HEK293 (cell line): Measurements from ENCODE around the gene SYNM.

Source experiments
- CTCF ChIA-PET: fragments of 350-600 bp; formaldehyde crosslinking; extraction: SDS; loops from one replicate; lab custom pipeline; 2021; ENCODE audit warnings: antibody characterized with exemption; lab: Yijun Ruan, JAX
- POLR2A ChIA-PET: fragments of 300-600 bp; formaldehyde crosslinking; extraction: SDS; loops from one replicate; lab custom pipeline; 2020; ENCODE audit warnings: antibody characterized with exemption, inconsistent platforms; lab: Yijun Ruan, JAX
- H3K27ac ChIP-seq: fragments of 200-500 bp; sonication (Bioruptor generic); 2 replicates; pipeline ENCODE4 v1.5.1; 2014; ENCODE audit warnings: low read depth, low read length, control low read depth, inconsistent platforms; ENCODE audit errors: extremely low read depth
- H3K36me3 ChIP-seq, 2 experiments: fragments of 200-500 bp in 1 of 2; sonication (Bioruptor generic) in 1 of 2; 1 replicate in 1 of 2; 2 replicates in 1 of 2; pipeline ENCODE4 v1.5.1; 2014 to 2017; ENCODE audit warnings: inconsistent platforms in 2 of 2, low read length in 2 of 2; ENCODE audit not compliant: control insufficient read depth in 2 of 2, insufficient read depth in 1 of 2
- H3K4me1 ChIP-seq: fragments of 200-500 bp; sonication (Bioruptor generic); 2 replicates; pipeline ENCODE4 v1.5.1; 2014; ENCODE audit warnings: mild to moderate bottlenecking, low read length, inconsistent platforms; ENCODE audit not compliant: control insufficient read depth, insufficient read depth
- H3K4me3 ChIP-seq: 2 replicates; pipeline ENCODE4 v1.5.1; 2011; ENCODE audit warnings: low read depth, mild to moderate bottlenecking, control low read depth, low read length, moderate library complexity
- H3K9me3 ChIP-seq: fragments of 200-500 bp; sonication (Bioruptor generic); 2 replicates; pipeline ENCODE4 v1.5.1; 2014; ENCODE audit warnings: low read depth, low read length, inconsistent platforms; ENCODE audit not compliant: control insufficient read depth, insufficient read depth
- GLIS2 ChIP-seq: fragments of 450-650 bp; formaldehyde crosslinking; IDR thresholded peaks from 2 replicates; pipeline ENCODE4 v1.5.1; 2016; ENCODE audit warnings: missing biosample characterization, missing genetic modification characterization
- KLF17 ChIP-seq: fragments of 450-650 bp; formaldehyde crosslinking; IDR thresholded peaks from 2 replicates; pipeline ENCODE4 v1.5.1; 2016; ENCODE audit warnings: missing biosample characterization, missing genetic modification characterization
- MEIS1 ChIP-seq: sonication (generic); formaldehyde crosslinking; IDR thresholded peaks from 2 replicates; pipeline ENCODE4 v1.8.1; 2022; ENCODE audit warnings: missing genetic modification reagents, mild to moderate bottlenecking, borderline replicate concordance
- PRDM6 ChIP-seq: fragments of 450-650 bp; formaldehyde crosslinking; IDR thresholded peaks from 2 replicates; pipeline ENCODE4 v1.5.1; 2017; ENCODE audit warnings: missing biosample characterization, missing genetic modification characterization
- REPIN1 ChIP-seq: fragments of 450-650 bp; formaldehyde crosslinking; IDR thresholded peaks from 2 replicates; pipeline ENCODE4 v1.5.1; 2017; ENCODE audit warnings: missing biosample characterization, missing genetic modification characterization, low read depth
- ZBTB26 ChIP-seq: fragments of 450-650 bp; formaldehyde crosslinking; optimal IDR thresholded peaks from 2 replicates; pipeline ENCODE3; 2016; ENCODE audit warnings: missing biosample characterization, mild to moderate bottlenecking, missing genetic modification characterization
- ZFP37 ChIP-seq: fragments of 450-650 bp; formaldehyde crosslinking; IDR thresholded peaks from 2 replicates; pipeline ENCODE4 v1.5.1; 2016; ENCODE audit warnings: missing biosample characterization, missing genetic modification characterization
- ZNF10 ChIP-seq: fragments of 450-650 bp; formaldehyde crosslinking; IDR thresholded peaks from 2 replicates; pipeline ENCODE4 v1.5.1; 2017; ENCODE audit warnings: missing biosample characterization, missing genetic modification characterization
- ZNF114 ChIP-seq: fragments of 450-650 bp; formaldehyde crosslinking; IDR thresholded peaks from 2 replicates; pipeline ENCODE4 v1.5.0; 2017; ENCODE audit warnings: missing biosample characterization, missing genetic modification characterization
- ZNF23 ChIP-seq: fragments of 450-650 bp; formaldehyde crosslinking; IDR thresholded peaks from 2 replicates; pipeline ENCODE4 v1.5.1; 2016; ENCODE audit warnings: missing biosample characterization, missing genetic modification characterization, borderline replicate concordance
- ZNF24 ChIP-seq: fragments of 450-650 bp; formaldehyde crosslinking; IDR thresholded peaks from 2 replicates; pipeline ENCODE4 v1.5.1; 2016; ENCODE audit warnings: missing biosample characterization, missing genetic modification characterization
- ZNF26 ChIP-seq: fragments of 450-650 bp; formaldehyde crosslinking; IDR thresholded peaks from 2 replicates; pipeline ENCODE4 v1.5.1; 2016; ENCODE audit warnings: missing biosample characterization, missing genetic modification characterization
- ZNF274 ChIP-seq, 2 experiments: fragments of 200-500 bp in 1 of 2; fragments of 450-650 bp in 1 of 2; sonication (Bioruptor generic) in 1 of 2; formaldehyde crosslinking in 1 of 2; IDR thresholded peaks; 2 replicates each; pipeline versions ENCODE4 v1.5.1 to v1.6.1; 2014 to 2016; ENCODE audit warnings: borderline replicate concordance in 1 of 2, inconsistent platforms in 1 of 2, low read length in 1 of 2, missing biosample characterization in 1 of 2, missing genetic modification characterization in 1 of 2
- ZNF302 ChIP-seq: fragments of 450-650 bp; formaldehyde crosslinking; IDR thresholded peaks from 2 replicates; pipeline ENCODE4 v1.5.1; 2016; ENCODE audit warnings: missing biosample characterization, missing genetic modification characterization, low read depth
- ZNF366 ChIP-seq: fragments of 450-650 bp; formaldehyde crosslinking; conservative IDR thresholded peaks from 2 replicates; pipeline ENCODE4 v1.5.1; 2016; ENCODE audit warnings: missing biosample characterization, missing genetic modification characterization
- ZNF423 ChIP-seq: fragments of 450-650 bp; formaldehyde crosslinking; IDR thresholded peaks from 2 replicates; pipeline ENCODE4 v1.5.1; 2016; ENCODE audit warnings: missing biosample characterization, missing genetic modification characterization
- ZNF426 ChIP-seq: fragments of 450-650 bp; formaldehyde crosslinking; IDR thresholded peaks from 2 replicates; pipeline ENCODE4 v1.5.1; 2017; ENCODE audit warnings: missing biosample characterization, missing genetic modification characterization, mild to moderate bottlenecking, inconsistent platforms, moderate library complexity
- ZNF501 ChIP-seq: fragments of 450-650 bp; formaldehyde crosslinking; IDR thresholded peaks from 2 replicates; pipeline ENCODE4 v1.5.1; 2016; ENCODE audit warnings: missing biosample characterization, missing genetic modification characterization
- ZNF521 ChIP-seq: fragments of 450-650 bp; formaldehyde crosslinking; IDR thresholded peaks from 2 replicates; pipeline ENCODE4 v1.5.1; 2017; ENCODE audit warnings: missing biosample characterization, mild to moderate bottlenecking, missing genetic modification characterization
- ZNF529 ChIP-seq: fragments of 450-650 bp; formaldehyde crosslinking; IDR thresholded peaks from 2 replicates; pipeline ENCODE4 v1.5.1; 2017; ENCODE audit warnings: missing genetic modification characterization, missing biosample characterization; ENCODE audit not compliant: insufficient replicate concordance
- ZNF660 ChIP-seq: fragments of 450-650 bp; IDR thresholded peaks from 2 replicates; pipeline ENCODE4 v1.5.1; 2018; ENCODE audit warnings: missing biosample characterization, mild to moderate bottlenecking, missing genetic modification characterization
- ZNF747 ChIP-seq: fragments of 450-650 bp; formaldehyde crosslinking; IDR thresholded peaks from 2 replicates; pipeline ENCODE4 v1.5.1; 2016; ENCODE audit warnings: missing biosample characterization, missing genetic modification characterization
- ZSCAN16 ChIP-seq: fragments of 450-650 bp; formaldehyde crosslinking; IDR thresholded peaks from 2 replicates; pipeline ENCODE4 v1.5.1; 2016; ENCODE audit warnings: missing biosample characterization, missing genetic modification characterization
- ZSCAN18 ChIP-seq: fragments of 450-650 bp; formaldehyde crosslinking; IDR thresholded peaks from 2 replicates; pipeline ENCODE4 v1.5.1; 2016; ENCODE audit warnings: missing biosample characterization, missing genetic modification characterization
- ZSCAN30 ChIP-seq: fragments of 450-650 bp; IDR thresholded peaks from 2 replicates; pipeline ENCODE4 v1.5.1; 2018; ENCODE audit warnings: missing biosample characterization, mild to moderate bottlenecking, missing genetic modification characterization, moderate library complexity
- ZSCAN5A ChIP-seq: fragments of 450-650 bp; formaldehyde crosslinking; IDR thresholded peaks from 2 replicates; pipeline ENCODE4 v1.5.1; 2016; ENCODE audit warnings: missing biosample characterization, missing genetic modification characterization
- TF ChIP-seq, protein P1 (sequence below): fragments of 450-650 bp; formaldehyde crosslinking; IDR thresholded peaks from 2 replicates; pipeline ENCODE4 v1.5.1; 2016; ENCODE audit warnings: missing biosample characterization, missing genetic modification characterization

Gene SYNM

DNA sequence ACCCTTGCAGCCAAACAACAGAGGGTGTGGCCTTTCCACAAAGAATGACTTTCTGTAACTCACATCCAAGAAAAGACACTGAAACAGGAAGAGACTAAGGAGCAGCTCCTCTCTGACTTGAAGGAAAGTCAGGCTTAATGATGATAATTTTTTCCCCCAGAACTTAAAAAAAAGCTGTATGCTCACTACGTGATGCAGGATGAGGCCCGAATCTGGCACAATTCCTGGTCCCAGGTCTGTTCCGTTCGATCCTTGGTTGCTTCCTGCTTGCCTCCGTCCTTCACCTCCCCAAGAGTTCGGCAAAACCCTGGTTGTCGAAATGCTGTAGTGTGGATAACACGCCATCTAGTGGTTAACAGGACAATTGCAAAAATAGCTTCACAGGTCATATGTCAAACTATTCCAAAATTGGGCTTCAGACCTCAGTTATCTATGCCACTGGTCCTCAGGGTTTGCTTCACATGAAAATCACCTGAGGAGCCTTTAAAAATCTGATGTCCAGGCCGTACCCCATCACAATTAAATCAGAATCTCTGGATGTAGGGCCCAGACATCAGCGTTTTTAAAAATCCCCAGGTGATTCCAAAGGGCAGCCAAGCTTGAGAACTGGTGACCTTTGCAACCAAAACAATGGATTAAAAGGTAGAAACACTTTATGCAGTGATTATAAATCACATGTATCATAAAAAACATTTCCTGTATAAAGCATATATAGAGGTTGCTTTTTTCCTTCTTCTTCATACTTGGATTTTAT is 28.1 kb upstream of the SYNM start:
- ChIA-PET POLR2A (interaction anchor here (0.7 kb wide), 1 partner anchor 19 kb away, joined by 4 read pairs; no protein-coding TSS in a partner anchor), CTCF (interaction anchor here (0.5 to 3.8 kb wide), 75 partner anchors 8 to 1451 kb away, joined by 3 to 29 read pairs (median 4); no protein-coding TSS in a partner anchor)
- Histone ChIP-seq H3K4me1 (no peaks in the 10 kb centered on the region), H3K36me3 (no peaks in the 10 kb centered on the region), H3K4me3 (peak overlapping the region; percentile 1; the same call in 1 of the 2 replicates), H3K9me3 (no peaks in the 10 kb centered on the region), H3K27ac (no peak overlapping the region)
- TF ChIP-seq ZSCAN30 (0 out of 2 replicates have a peak, but pooled peaks have one; percentile 18), ZNF747 (tag by site-specific recombination) (no peak), ZSCAN16 (tag by site-specific recombination) (no peak), ZNF423 (tag by site-specific recombination) (no peak), ZBTB26 (no peak), ZNF521 (tag by site-specific recombination) (no peak), ZSCAN5A (no peak), ZNF529 (tag by site-specific recombination) (no peak), ZNF501 (tag by site-specific recombination) (no peak), GLIS2 (tag by site-specific recombination) (no peak), REPIN1 (tag by site-specific recombination) (no peak), KLF17 (tag by site-specific recombination) (no peak), ZNF274 (IDR thresholded peaks at IDR 0.05; ENCODE audit: low read length) (no peak), ZNF274 (tag by site-specific recombination; IDR thresholded peaks at IDR 0.05; ENCODE audit: borderline replicate concordance) (no peak), ZNF366 (peak; percentile 41; the same call in 1 of the 2 replicates), ZNF24 (tag by site-specific recombination) (no peak), ZNF10 (tag by site-specific recombination) (peak; percentile 75), MEIS1 (no peak), ZNF426 (tag by site-specific recombination) (no peak), ZNF660 (peak; percentile 54; the same call in 1 of the 2 replicates), ZSCAN18 (tag by site-specific recombination) (no peak), ZNF23 (no peak), ZNF26 (tag by site-specific recombination) (no peak), ZNF302 (tag by site-specific recombination) (no peak), PRDM6 (tag by site-specific recombination) (no peak), ZNF114 (tag by site-specific recombination) (no peak), ZFP37 (no peak)
- TF ChIP-seq, protein P1, sequence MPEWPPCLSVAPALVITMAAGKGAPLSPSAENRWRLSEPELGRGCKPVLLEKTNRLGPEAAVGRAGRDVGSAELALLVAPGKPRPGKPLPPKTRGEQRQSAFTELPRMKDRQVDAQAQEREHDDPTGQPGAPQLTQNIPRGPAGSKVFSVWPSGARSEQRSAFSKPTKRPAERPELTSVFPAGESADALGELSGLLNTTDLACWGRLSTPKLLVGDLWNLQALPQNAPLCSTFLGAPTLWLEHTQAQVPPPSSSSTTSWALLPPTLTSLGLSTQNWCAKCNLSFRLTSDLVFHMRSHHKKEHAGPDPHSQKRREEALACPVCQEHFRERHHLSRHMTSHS (tag by site-specific recombination) = no peak
